T-helper 17 cell (primary cell): ENCODE results near the gene LRRC3B. TPM values are rescaled to one million over a fixed set of nuclear protein-coding genes. Genes with fewer than 3 reads are reported as not detected.
"Not testable (repeated sequence)": the region's sequence is repeated elsewhere in the genome, so short reads cannot be mapped to it uniquely, and the experiment has no call there.

Source experiments
- ATAC-seq: fragments of 150-1000 bp; cut with Tn5 transposase; 2 replicates; pipeline ENCODE4 v1.10.0; 2021; ENCODE audit warnings: mild to moderate bottlenecking, moderate library complexity
- DNase-seq, 3 donors: peaks; one replicate each; pipeline versions ENCODE4 v3.0.0 to v3.0.0-alpha.2; 2020 to 2021
- H3K9me3 ChIP-seq: one replicate; pipeline ENCODE4 v1.7.0; 2013; ENCODE audit warnings: low read length, mild to moderate bottlenecking; ENCODE audit not compliant: control insufficient read depth, poor library complexity, severe bottlenecking
- H3K27ac Mint-ChIP-seq: one replicate; pipeline ENCODE4 v1.8.0; 2022; ENCODE audit warnings: mild to moderate bottlenecking, moderate library complexity, mixed read lengths
- H3K27me3 Mint-ChIP-seq: one replicate; pipeline ENCODE4 v1.8.0; 2022; ENCODE audit warnings: mixed read lengths
- H3K36me3 Mint-ChIP-seq: one replicate; pipeline ENCODE4 v1.8.0; 2022; ENCODE audit warnings: low read depth, mixed read lengths
- H3K4me1 Mint-ChIP-seq: one replicate; pipeline ENCODE4 v1.8.0; 2022; ENCODE audit warnings: mild to moderate bottlenecking, mixed read lengths
- H3K4me3 Mint-ChIP-seq: one replicate; pipeline ENCODE4 v1.8.0; 2022; ENCODE audit warnings: mild to moderate bottlenecking, moderate library complexity, mixed read lengths
- total RNA-seq, 4 donors: library from RNA in 2 of 4; stranded (reverse) in 2 of 4; gene quantifications; one replicate each; pipeline ENCODE4 v1.2.3 and lab custom pipeline; 2022 to 2026

LRRC3B gene, protein sequence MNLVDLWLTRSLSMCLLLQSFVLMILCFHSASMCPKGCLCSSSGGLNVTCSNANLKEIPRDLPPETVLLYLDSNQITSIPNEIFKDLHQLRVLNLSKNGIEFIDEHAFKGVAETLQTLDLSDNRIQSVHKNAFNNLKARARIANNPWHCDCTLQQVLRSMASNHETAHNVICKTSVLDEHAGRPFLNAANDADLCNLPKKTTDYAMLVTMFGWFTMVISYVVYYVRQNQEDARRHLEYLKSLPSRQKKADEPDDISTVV
- total RNA-seq (not detected), total RNA-seq (lab: John Stamatoyannopoulos, UW) (0 reads per million in 2 donors)

DNA sequence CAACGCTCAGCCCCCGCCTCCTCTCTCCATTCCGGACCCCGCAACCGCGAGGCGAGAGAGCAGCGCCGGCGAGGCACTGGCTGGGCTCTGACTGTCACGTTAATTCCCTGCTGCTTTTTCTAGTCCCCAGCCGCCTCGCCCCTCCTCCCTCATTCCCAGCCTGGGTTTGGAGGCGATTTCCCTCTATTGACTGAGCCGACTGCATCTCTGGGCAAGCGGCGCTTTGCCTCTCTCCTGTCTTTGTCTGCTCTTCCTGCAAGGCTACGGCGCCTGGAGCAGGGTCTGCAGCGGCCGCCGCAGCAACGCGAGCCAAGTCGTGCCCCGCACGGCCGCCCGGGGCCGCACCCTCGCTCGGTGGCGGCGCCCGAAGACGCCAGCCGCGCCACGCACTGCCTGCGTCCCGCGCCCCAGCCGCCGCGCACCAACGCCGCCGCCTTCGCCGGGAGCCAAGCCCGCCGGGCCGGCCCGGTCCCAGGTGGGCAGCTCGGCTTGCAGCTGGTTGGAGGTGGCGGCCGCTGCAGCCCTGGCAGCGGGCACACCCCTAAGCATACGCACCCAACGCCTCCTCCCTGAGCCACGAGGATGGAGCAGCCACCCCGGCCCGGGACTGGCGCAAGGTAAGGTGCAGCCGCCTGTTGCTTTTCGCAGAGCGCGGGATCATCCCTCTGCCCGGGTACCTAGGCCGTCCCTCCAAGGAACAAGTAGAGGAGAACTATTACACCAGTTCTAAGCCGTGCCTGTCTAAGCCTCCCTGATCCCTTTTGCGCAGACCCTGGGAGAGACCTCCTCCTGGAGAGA lies at the start of gene LRRC3B:
TSS of gene LRRC3B (plus strand) at position 152 of the 798 bp plus-strand sequence. CDS start 86,901 bp downstream, outside the sequence.
- Mint-ChIP-seq H3K4me1 (peaks cover 6% of the 10 kb centered on the region), H3K27me3 (peaks cover 51% of the 10 kb centered on the region), H3K27ac (no peak within 1 kb of the TSS), H3K4me3 (no peak within 1 kb of the TSS), H3K36me3 (no peaks in the 10 kb centered on the region)
- ATAC-seq (no peak), DNase-seq (no peak)
- no peaks in the 10 kb centered on the region for H3K9me3 ChIP-seq

GRCh38 chr3:26574766-26575165 lies 47.8 kb upstream of the LRRC3B start:
- DNase-seq (no peak), ATAC-seq (no peak)
- Mint-ChIP-seq H3K36me3 (no peaks in the 10 kb centered on the region), H3K4me3 (no peak overlapping the region), H3K27ac (no peak overlapping the region), H3K4me1 (no peaks in the 10 kb centered on the region), H3K27me3 (no peaks in the 10 kb centered on the region)
- H3K9me3 ChIP-seq: peaks cover 3% of the 10 kb centered on the region

DNA sequence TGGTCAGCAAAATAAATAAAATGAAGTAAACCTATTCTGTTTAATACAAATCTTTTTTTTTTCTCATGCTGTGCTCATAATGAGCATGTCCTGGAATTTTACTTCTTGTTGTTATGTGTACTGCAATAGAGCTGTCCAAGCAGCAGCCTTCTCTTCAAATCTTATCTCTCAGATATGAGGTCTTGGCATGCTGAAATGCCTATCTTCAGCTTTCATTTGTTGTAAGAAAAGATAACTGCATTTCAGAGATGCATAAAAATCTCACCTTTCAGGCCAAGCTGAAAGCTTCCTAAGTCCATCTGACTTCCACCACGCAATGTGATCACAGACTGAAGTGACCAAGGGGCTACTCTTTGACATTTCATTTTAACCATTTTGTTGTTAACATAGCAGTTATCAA lies 43.5 kb upstream of the LRRC3B start:
- Mint-ChIP-seq H3K4me3 (no peak overlapping the region), H3K4me1 (no peaks in the 10 kb centered on the region), H3K27me3 (no peaks in the 10 kb centered on the region), H3K36me3 (no peaks in the 10 kb centered on the region), H3K27ac (no peak overlapping the region)
- ATAC-seq (no peak), DNase-seq (no peak)
- peaks cover 3% of the 10 kb centered on the region for H3K9me3 ChIP-seq

DNA sequence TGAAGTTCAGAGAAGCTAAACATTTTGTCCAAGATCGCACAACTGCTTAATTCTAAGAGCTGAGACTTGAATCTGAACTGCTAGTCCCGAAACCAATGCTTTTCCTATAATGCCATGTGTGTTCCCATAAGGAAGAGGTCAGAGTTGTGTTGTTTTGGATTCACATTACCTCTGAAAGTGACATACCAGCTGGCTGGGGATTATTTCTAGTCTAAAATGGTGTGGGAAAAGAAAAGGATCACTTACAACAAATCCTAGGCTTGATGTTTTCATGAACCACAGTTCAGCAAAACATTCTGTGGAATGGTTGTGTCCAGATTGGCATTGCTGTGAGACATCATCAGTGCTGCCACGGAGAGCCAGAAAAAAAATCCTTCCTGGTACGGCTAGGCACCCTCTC lies 35.0 kb upstream of the LRRC3B start:
- H3K9me3 ChIP-seq: no peaks in the 10 kb centered on the region
- ATAC-seq: no peak
- no peaks in the 10 kb centered on the region for H3K36me3 Mint-ChIP-seq
- no peaks in the 10 kb centered on the region for H3K27me3 Mint-ChIP-seq
- DNase-seq: no peak
- no peak overlapping the region for H3K27ac Mint-ChIP-seq
- H3K4me1 Mint-ChIP-seq: no peaks in the 10 kb centered on the region
- no peak overlapping the region for H3K4me3 Mint-ChIP-seq

DNA sequence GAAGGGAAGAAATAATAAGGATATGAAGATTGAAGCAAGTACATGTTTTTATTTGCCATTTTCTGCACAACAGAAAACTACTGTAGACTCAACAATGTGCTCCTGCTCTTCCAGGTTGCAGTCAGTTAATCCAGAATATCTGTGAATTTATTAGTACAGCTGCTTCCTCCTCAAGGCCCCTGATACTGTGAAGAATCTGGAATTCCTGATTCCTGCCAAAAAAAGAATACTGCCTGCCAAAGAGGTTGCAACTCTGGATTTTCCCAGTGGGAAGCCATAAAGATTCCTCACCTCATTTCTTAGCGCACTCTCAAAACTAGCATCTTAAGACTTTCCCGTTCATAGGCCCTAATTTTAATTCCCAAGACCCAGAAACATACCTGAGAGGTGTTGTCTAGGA lies 33.6 kb upstream of the LRRC3B start:
- H3K9me3 ChIP-seq: no peaks in the 10 kb centered on the region
- Mint-ChIP-seq H3K27ac (no peak overlapping the region), H3K27me3 (no peaks in the 10 kb centered on the region), H3K36me3 (no peaks in the 10 kb centered on the region), H3K4me3 (no peak overlapping the region), H3K4me1 (no peaks in the 10 kb centered on the region)
- no peak for DNase-seq
- no peak for ATAC-seq

- DNase-seq (no peak), ATAC-seq (no peak)
- H3K27ac Mint-ChIP-seq: no peak overlapping the region
- no peaks in the 10 kb centered on the region for H3K27me3 Mint-ChIP-seq
- H3K4me1 Mint-ChIP-seq: no peaks in the 10 kb centered on the region
- no peaks in the 10 kb centered on the region for H3K36me3 Mint-ChIP-seq
- H3K4me3 Mint-ChIP-seq: no peak overlapping the region
- no peaks in the 10 kb centered on the region for H3K9me3 ChIP-seq
Observed at GRCh38 chr3:26589678-26590077, 32.9 kb upstream of the LRRC3B start.

- H3K36me3 Mint-ChIP-seq: no peaks in the 10 kb centered on the region
- DNase-seq: no peak
- no peak overlapping the region for H3K27ac Mint-ChIP-seq
- H3K4me1 Mint-ChIP-seq: no peaks in the 10 kb centered on the region
- H3K4me3 Mint-ChIP-seq: no peak overlapping the region
- no peaks in the 10 kb centered on the region for H3K27me3 Mint-ChIP-seq
- ATAC-seq: no peak
- H3K9me3 ChIP-seq: no peaks in the 10 kb centered on the region
Observed at GRCh38 chr3:26590919-26591484, 31.6 kb upstream of the LRRC3B start.

DNA sequence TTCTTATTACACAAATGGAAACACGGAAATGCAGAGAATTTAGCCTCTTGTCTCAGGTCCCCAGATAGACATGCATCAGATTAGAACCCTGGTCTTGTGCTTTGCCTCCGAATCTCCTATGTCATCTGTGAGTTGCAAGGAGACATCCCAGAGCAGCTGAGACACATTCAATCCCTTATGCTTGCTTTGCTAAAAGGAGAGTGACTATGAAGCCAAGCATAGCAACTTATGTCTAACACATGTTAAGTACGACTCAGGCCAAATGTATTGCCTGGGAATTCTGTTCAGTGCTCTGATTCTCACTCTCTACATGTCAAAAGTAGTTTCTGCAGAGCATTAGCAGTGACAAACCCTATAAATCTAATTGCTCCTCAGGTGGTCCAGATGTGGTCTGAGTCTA lies 30.6 kb upstream of the LRRC3B start:
- Mint-ChIP-seq H3K4me1 (no peaks in the 10 kb centered on the region), H3K36me3 (no peaks in the 10 kb centered on the region), H3K27ac (no peak overlapping the region), H3K4me3 (no peak overlapping the region), H3K27me3 (no peaks in the 10 kb centered on the region)
- H3K9me3 ChIP-seq: no peaks in the 10 kb centered on the region
- ATAC-seq: no peak
- no peak for DNase-seq

DNA sequence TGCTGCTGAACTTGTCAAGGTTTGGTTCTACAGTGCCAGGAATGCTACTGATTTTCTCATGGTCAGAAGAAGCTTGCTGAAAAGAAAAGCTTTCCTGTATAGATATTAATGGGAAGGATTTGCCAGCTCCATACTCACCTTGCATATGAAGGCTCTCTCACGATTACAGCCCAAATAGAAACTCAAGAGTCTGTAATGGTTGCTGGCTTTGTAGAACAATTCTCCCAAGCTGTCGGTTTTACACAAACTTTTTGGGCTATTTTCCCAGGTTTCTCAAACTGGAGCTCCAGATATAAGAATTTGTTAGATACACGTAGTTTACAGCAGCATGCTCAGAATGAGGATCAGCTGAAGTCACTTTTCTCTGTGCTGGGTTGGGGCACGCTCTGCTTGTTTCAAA lies 30.1 kb upstream of the LRRC3B start:
- no peak for DNase-seq
- no peak overlapping the region for H3K27ac Mint-ChIP-seq
- H3K27me3 Mint-ChIP-seq: no peaks in the 10 kb centered on the region
- no peaks in the 10 kb centered on the region for H3K9me3 ChIP-seq
- no peaks in the 10 kb centered on the region for H3K36me3 Mint-ChIP-seq
- H3K4me3 Mint-ChIP-seq: no peak overlapping the region
- H3K4me1 Mint-ChIP-seq: no peaks in the 10 kb centered on the region
- ATAC-seq: no peak

- H3K9me3 ChIP-seq: no peaks in the 10 kb centered on the region
- Mint-ChIP-seq H3K27me3 (no peaks in the 10 kb centered on the region), H3K27ac (no peak overlapping the region), H3K36me3 (no peaks in the 10 kb centered on the region), H3K4me3 (no peak overlapping the region), H3K4me1 (no peaks in the 10 kb centered on the region)
- ATAC-seq (no peak), DNase-seq (no peak)
Observed at GRCh38 chr3:26596335-26596734, 26.2 kb upstream of the LRRC3B start.

- H3K4me1 Mint-ChIP-seq, DNase-seq, H3K27ac Mint-ChIP-seq, H3K27me3 Mint-ChIP-seq, H3K4me3 Mint-ChIP-seq, H3K9me3 ChIP-seq, ATAC-seq, H3K36me3 Mint-ChIP-seq: not testable (repeated sequence)
Observed at GRCh38 chr3:26603311-26603710, 19.3 kb upstream of the LRRC3B start.

- not testable (repeated sequence) for H3K4me1 Mint-ChIP-seq, H3K4me3 Mint-ChIP-seq, ATAC-seq, H3K36me3 Mint-ChIP-seq, DNase-seq, H3K27me3 Mint-ChIP-seq, H3K9me3 ChIP-seq, H3K27ac Mint-ChIP-seq
Observed at GRCh38 chr3:26603771-26604170, 18.8 kb upstream of the LRRC3B start.

- Mint-ChIP-seq H3K36me3 (no peaks in the 10 kb centered on the region), H3K4me1 (no peaks in the 10 kb centered on the region), H3K4me3 (no peak overlapping the region), H3K27ac (no peak overlapping the region), H3K27me3 (no peaks in the 10 kb centered on the region)
- H3K9me3 ChIP-seq: no peaks in the 10 kb centered on the region
- no peak for ATAC-seq
- no peak for DNase-seq
Observed at GRCh38 chr3:26614006-26614685, 8.4 kb upstream of the LRRC3B start.
